BLaER1 treated with 17β-estradiol and CSF1 and Interleukin-3, amounts not matched to agents 10 nM and 100 nM (cell line): ENCODE results near the gene ABCC2.
"Not testable (repeated sequence)": the region's sequence is repeated elsewhere in the genome, so short reads cannot be mapped to it uniquely, and the experiment has no call there.

ENCODE experiments used
- H3K27ac ChIP-seq, 11 experiments: shearing (Covaris generic); formaldehyde crosslinking; 2 replicates each; pipeline ENCODE4 v1.8.1; 2022
- H3K27me3 ChIP-seq, 11 experiments: shearing (Covaris generic); formaldehyde crosslinking; 2 replicates each; pipeline ENCODE4 v1.8.1; 2022
- H3K36me3 ChIP-seq, 11 experiments: shearing (Covaris generic); formaldehyde crosslinking; 2 replicates each; pipeline ENCODE4 v1.8.1; 2022
- H3K4me1 ChIP-seq, 10 experiments: shearing (Covaris generic); formaldehyde crosslinking; 2 replicates each; pipeline ENCODE4 v1.8.1; 2022
- H3K4me2 ChIP-seq, 11 experiments: shearing (Covaris generic); formaldehyde crosslinking; 2 replicates each; pipeline ENCODE4 v1.8.1; 2022
- H3K4me3 ChIP-seq, 10 experiments: shearing (Covaris generic); formaldehyde crosslinking; 2 replicates each; pipeline ENCODE4 v1.8.1; 2022
- H3K9ac ChIP-seq, 11 experiments: shearing (Covaris generic); formaldehyde crosslinking; 2 replicates each; pipeline ENCODE4 v1.8.1; 2022
- H3K9me3 ChIP-seq, 11 experiments: shearing (Covaris generic); formaldehyde crosslinking; replicated peaks in 1 of 11; 2 replicates each; pipeline ENCODE4 v1.8.1; 2022
- H4K20me1 ChIP-seq, 11 experiments: shearing (Covaris generic); formaldehyde crosslinking; 2 replicates each; pipeline ENCODE4 v1.8.1; 2022
- Cebpa-rat ChIP-seq, 11 experiments: shearing (Covaris generic); IDR thresholded peaks; 2 replicates each; pipeline ENCODE4 v1.8.1; 2022

ABCC2 gene

DNA sequence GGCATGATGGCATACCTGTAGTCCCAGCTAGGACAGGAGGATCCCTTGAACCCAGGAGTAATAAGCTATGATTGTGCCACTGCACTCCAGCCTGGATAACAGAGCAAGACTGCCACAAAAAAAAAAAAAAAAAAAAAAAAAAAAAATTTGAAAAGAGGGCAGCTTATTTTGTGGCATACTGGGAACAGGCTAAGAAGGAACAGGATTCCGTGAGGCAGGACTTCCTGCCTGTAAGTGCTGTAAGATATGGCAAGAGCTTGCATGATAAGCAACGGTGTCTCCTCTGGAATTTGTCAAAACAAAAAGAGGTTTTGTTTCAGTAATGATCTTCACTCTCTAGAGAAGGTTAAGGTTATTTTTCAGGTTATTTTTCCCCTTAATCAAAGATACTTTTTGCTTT, 101.1 kb downstream of the ABCC2 start:
- no peak overlapping the region for H3K27ac ChIP-seq
- no peak overlapping the region for H3K4me2 ChIP-seq
- no peaks in the 10 kb centered on the region for H3K27me3 ChIP-seq
- H3K4me3 ChIP-seq: no peak overlapping the region
- no peaks in the 10 kb centered on the region for H4K20me1 ChIP-seq
- H3K9me3 ChIP-seq: no peaks in the 10 kb centered on the region
- peaks cover 67 to 99% (median 89%) of the 10 kb centered on the region in 11 experiments for H3K36me3 ChIP-seq
- TF ChIP-seq Cebpa-rat (IDR thresholded peaks at IDR 0.05): no peak
- no peaks in the 10 kb centered on the region for H3K4me1 ChIP-seq
- H3K9ac ChIP-seq: no peak overlapping the region

DNA sequence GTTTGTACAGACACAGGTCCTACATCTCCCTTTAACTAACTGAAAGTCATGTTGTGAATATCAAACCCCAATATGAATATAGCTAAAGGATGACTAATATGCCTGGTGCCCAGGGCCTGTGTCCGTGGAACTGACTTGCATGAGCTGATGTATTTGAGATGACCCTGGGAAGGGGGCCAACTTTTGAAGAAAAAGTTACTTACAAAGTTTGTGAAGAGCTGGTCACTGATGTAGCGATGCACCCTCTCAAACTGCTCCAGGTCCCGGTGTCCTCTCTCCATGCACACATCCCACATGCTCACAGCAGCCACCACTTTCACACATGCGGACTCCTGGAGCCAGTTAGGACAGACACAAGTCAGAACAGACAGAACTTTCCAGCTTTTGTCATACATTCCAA, 106.2 kb downstream of the ABCC2 start:
- Histone ChIP-seq H3K36me3 (peaks cover 52 to 70% (median 58%) of the 10 kb centered on the region in 11 experiments), H3K4me3 (no peak overlapping the region), H3K27me3 (no peaks in the 10 kb centered on the region), H3K4me1 (no peaks in the 10 kb centered on the region), H3K27ac (no peak overlapping the region), H3K9me3 (peaks cover 0 to 7% (median 4%) of the 10 kb centered on the region in 11 experiments; a peak in 7 of 22 replicates), H3K4me2 (no peak overlapping the region), H3K9ac (no peak overlapping the region), H4K20me1 (no peaks in the 10 kb centered on the region)
- TF ChIP-seq Cebpa-rat (IDR thresholded peaks at IDR 0.05): no peak

DNA sequence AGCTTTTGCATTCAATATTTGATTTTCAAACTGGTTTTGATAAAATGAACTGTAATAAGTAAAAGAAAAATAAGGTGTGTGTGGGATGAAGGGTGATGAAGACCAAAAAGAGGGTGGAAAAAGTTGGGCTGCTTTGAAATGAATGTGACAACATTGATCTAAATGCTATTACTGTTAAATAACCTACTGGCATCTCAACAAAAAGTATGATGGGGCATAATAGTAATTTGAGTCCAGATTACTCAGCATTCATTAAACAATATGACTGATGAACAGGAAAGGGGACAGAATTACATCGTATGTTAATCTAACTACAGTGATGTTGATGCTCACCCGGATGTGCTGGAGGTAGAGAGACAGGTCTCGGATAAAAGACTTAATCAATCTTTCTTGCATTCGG, 112.2 kb downstream of the ABCC2 start:
- no peak overlapping the region for H3K27ac ChIP-seq
- H3K4me1 ChIP-seq: no peaks in the 10 kb centered on the region
- no peaks in the 10 kb centered on the region for H4K20me1 ChIP-seq
- H3K4me2 ChIP-seq: no peak overlapping the region
- peaks cover 62 to 82% (median 74%) of the 10 kb centered on the region in 11 experiments for H3K36me3 ChIP-seq
- H3K27me3 ChIP-seq: no peaks in the 10 kb centered on the region
- H3K9ac ChIP-seq: no peak overlapping the region
- H3K9me3 ChIP-seq: peaks cover 0 to 7% (median 4%) of the 10 kb centered on the region in 11 experiments; a peak in 7 of 22 replicates
- H3K4me3 ChIP-seq: no peak overlapping the region
- no peak for TF ChIP-seq Cebpa-rat (IDR thresholded peaks at IDR 0.05)

DNA sequence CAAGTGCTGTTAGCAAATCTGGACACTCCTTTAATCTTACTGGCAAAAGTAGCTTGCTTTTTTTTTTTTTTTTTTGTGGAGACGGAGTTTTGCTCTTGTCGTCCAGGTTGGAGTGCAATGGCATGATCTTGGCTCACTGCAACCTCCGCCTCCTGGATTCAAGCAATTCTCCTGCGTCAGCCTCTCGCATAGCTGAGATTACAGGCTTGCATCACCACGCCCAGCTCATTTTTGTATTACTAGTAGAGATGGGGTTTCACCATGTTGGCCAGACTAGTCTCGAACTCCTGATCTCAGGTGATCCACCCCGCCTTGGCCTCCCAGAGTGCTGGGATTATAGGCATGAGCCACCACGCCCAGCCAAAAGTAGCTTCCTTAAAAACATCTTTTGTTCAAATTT, 112.6 kb downstream of the ABCC2 start:
- H3K36me3 ChIP-seq: peaks cover 62 to 78% (median 74%) of the 10 kb centered on the region in 11 experiments
- H3K4me1 ChIP-seq, H3K4me3 ChIP-seq, H3K9ac ChIP-seq, H3K27ac ChIP-seq, H3K4me2 ChIP-seq, H3K27me3 ChIP-seq, H3K9me3 ChIP-seq, H4K20me1 ChIP-seq: not testable (repeated sequence)

DNA sequence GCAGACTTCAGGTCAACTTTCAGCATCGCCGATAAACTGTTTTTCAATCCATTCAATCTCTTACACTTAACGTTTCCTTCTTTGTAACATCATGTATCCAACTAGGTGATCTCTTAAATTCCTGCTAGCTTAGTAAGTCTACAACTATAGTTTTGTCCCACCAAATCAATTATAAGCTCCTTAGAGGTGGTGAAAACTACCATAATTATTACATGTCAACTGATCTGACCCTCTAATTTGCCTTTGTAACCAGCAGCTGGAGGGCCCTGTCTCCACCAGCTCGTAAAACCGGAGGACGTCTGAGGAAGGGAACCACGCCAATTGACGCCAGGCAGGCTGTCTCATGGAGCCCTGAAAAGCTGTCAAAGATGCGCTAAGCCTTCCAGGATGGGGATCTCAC, 113.4 kb downstream of the ABCC2 start:
- peaks cover 0 to 7% (median 4%) of the 10 kb centered on the region in 11 experiments; a peak in 7 of 22 replicates for H3K9me3 ChIP-seq
- H3K27ac ChIP-seq: no peak overlapping the region
- H4K20me1 ChIP-seq: peaks cover 0 to 6% (median 0%) of the 10 kb centered on the region in 11 experiments; a peak in 1 of 22 replicates
- peaks cover 62 to 79% (median 69%) of the 10 kb centered on the region in 11 experiments for H3K36me3 ChIP-seq
- no peak for TF ChIP-seq Cebpa-rat (IDR thresholded peaks at IDR 0.05)
- H3K4me1 ChIP-seq: no peaks in the 10 kb centered on the region
- no peaks in the 10 kb centered on the region for H3K27me3 ChIP-seq
- no peak overlapping the region for H3K4me3 ChIP-seq
- H3K9ac ChIP-seq: no peak overlapping the region
- no peak overlapping the region for H3K4me2 ChIP-seq
